ENCODE results near the gene CBX8.
A peak's percentile ranks its signal among the peaks of the same experiment; 100 is the strongest.

- TF ChIP-seq CTCF (IDR thresholded peaks at IDR 0.05) (peak in 1 of 4 experiments; percentile 10), POLR2A (IDR thresholded peaks at IDR 0.05) (no peak), EP300 (IDR thresholded peaks at IDR 0.05) (no peak)
Measured at GRCh38 chr17:79837888-79838521, 41.1 kb upstream of the CBX8 start.

Data from sigmoid colon (tissue), 4 donors.